Loucy (cell line): ENCODE results near the gene ANGPTL8.

Experiments
- H2AFZ ChIP-seq: fragments of 200-600 bp; sonication (generic); 2 replicates; pipeline ENCODE4 v1.6.0; 2016; ENCODE audit warnings: antibody characterized with exemption, mild to moderate bottlenecking, low read length, moderate library complexity
- H3F3A ChIP-seq: fragments of 200-600 bp; 2 replicates; pipeline ENCODE4 v1.6.0; 2016; ENCODE audit warnings: antibody characterized with exemption, low read depth, mild to moderate bottlenecking
- H3K27me3 ChIP-seq: fragments of 200-600 bp; sonication (generic); 2 replicates; pipeline ENCODE4 v1.6.1; 2014; ENCODE audit warnings: low read length, mild to moderate bottlenecking; ENCODE audit not compliant: insufficient read depth, poor library complexity, severe bottlenecking
- H3K36me3 ChIP-seq: fragments of 200-600 bp; sonication (generic); 2 replicates; pipeline ENCODE4 v1.6.1; 2016; ENCODE audit warnings: low read length; ENCODE audit not compliant: insufficient read depth
- H3K4me1 ChIP-seq: fragments of 200-600 bp; sonication (generic); 2 replicates; pipeline ENCODE4 v1.5.1; 2014; ENCODE audit warnings: low read length, mild to moderate bottlenecking; ENCODE audit not compliant: insufficient read depth, poor library complexity, severe bottlenecking
- H3K4me2 ChIP-seq: fragments of 200-600 bp; sonication (generic); 2 replicates; pipeline ENCODE4 v1.6.0; 2014; ENCODE audit warnings: antibody characterized with exemption, low read length, low read depth, mild to moderate bottlenecking; ENCODE audit not compliant: poor library complexity, severe bottlenecking
- H3K4me3 ChIP-seq: fragments of 200-600 bp; sonication (generic); 2 replicates; pipeline ENCODE4 v1.5.1; 2014; ENCODE audit warnings: low read length, mild to moderate bottlenecking, mixed read lengths; ENCODE audit not compliant: poor library complexity, severe bottlenecking
- H3K79me2 ChIP-seq: fragments of 200-600 bp; sonication (generic); 2 replicates; pipeline ENCODE4 v1.6.1; 2014; ENCODE audit warnings: low read length; ENCODE audit not compliant: insufficient read depth
- H3K9ac ChIP-seq: fragments of 200-600 bp; sonication (generic); 2 replicates; pipeline ENCODE4 v1.6.0; 2014; ENCODE audit warnings: mild to moderate bottlenecking, low read depth, low read length, moderate library complexity; ENCODE audit not compliant: poor library complexity, severe bottlenecking
- H3K9me2 ChIP-seq: fragments of 200-600 bp; sonication (generic); replicated peaks from 2 replicates; pipeline ENCODE4 v1.6.1; 2016; ENCODE audit warnings: low read depth, low read length, mixed read lengths
- H3K9me3 ChIP-seq: fragments of 200-600 bp; sonication (generic); 2 replicates; pipeline ENCODE4 v1.6.1; 2014; ENCODE audit warnings: mild to moderate bottlenecking, antibody characterized with exemption, low read length, low read depth; ENCODE audit not compliant: insufficient read depth
- H4K20me1 ChIP-seq: fragments of 200-600 bp; sonication (generic); 2 replicates; pipeline ENCODE4 v1.6.0; 2014; ENCODE audit warnings: antibody characterized with exemption, low read length, mild to moderate bottlenecking; ENCODE audit not compliant: insufficient read depth, poor library complexity, severe bottlenecking
- EZH2phosphoT487 ChIP-seq: fragments of 200-600 bp; IDR thresholded peaks from 2 replicates; pipeline ENCODE4 v1.6.1; 2018; ENCODE audit warnings: antibody characterized with exemption, mild to moderate bottlenecking, moderate library complexity, borderline replicate concordance
- TF ChIP-seq, protein P1 (sequence below): fragments of 200-600 bp; sonication (generic); conservative IDR thresholded peaks from 2 replicates; pipeline ENCODE4 v1.5.1; 2014; ENCODE audit warnings: mild to moderate bottlenecking, antibody characterized with exemption, low read length

The ANGPTL8 gene

DNA sequence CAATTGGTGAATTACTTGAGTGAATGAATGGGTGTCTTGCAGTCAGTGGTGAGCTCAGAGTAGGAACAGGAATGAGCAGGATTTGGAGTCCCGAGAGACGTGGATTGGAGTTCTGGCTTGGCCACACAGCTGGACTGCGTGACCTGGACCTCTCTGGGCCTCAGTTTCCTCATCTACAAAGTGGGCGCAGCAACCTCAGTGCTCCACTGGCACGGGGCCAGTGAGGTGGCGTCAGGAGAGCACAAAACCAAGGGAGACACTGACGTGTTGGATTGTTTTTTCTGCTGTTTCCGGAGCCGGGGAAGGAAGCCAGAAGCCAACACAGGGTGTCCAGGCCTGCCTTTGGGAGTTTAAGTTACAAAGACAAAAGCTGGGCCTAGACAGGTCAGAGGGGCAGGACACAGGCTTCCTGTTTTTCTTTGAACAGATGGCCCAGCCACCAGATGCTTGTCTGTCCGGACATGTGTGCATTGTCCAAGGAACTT, 29.4 kb downstream of the ANGPTL8 start:
- H3K79me2 ChIP-seq = no peaks in the 10 kb centered on the region
- TF ChIP-seq, protein P1, sequence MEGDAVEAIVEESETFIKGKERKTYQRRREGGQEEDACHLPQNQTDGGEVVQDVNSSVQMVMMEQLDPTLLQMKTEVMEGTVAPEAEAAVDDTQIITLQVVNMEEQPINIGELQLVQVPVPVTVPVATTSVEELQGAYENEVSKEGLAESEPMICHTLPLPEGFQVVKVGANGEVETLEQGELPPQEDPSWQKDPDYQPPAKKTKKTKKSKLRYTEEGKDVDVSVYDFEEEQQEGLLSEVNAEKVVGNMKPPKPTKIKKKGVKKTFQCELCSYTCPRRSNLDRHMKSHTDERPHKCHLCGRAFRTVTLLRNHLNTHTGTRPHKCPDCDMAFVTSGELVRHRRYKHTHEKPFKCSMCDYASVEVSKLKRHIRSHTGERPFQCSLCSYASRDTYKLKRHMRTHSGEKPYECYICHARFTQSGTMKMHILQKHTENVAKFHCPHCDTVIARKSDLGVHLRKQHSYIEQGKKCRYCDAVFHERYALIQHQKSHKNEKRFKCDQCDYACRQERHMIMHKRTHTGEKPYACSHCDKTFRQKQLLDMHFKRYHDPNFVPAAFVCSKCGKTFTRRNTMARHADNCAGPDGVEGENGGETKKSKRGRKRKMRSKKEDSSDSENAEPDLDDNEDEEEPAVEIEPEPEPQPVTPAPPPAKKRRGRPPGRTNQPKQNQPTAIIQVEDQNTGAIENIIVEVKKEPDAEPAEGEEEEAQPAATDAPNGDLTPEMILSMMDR = no peak
- TF ChIP-seq EZH2phosphoT487 = no peak
- no peak overlapping the region for H3K9ac ChIP-seq
- H3K4me1 ChIP-seq = no peaks in the 10 kb centered on the region
- no peaks in the 10 kb centered on the region for H3F3A ChIP-seq
- H3K36me3 ChIP-seq = no peaks in the 10 kb centered on the region
- H3K9me3 ChIP-seq = no peaks in the 10 kb centered on the region
- H2AFZ ChIP-seq = no peak overlapping the region
- H3K9me2 ChIP-seq = no peaks in the 10 kb centered on the region
- no peaks in the 10 kb centered on the region for H3K27me3 ChIP-seq
- no peaks in the 10 kb centered on the region for H4K20me1 ChIP-seq
- H3K4me3 ChIP-seq = no peak overlapping the region
- H3K4me2 ChIP-seq = no peak overlapping the region

DNA sequence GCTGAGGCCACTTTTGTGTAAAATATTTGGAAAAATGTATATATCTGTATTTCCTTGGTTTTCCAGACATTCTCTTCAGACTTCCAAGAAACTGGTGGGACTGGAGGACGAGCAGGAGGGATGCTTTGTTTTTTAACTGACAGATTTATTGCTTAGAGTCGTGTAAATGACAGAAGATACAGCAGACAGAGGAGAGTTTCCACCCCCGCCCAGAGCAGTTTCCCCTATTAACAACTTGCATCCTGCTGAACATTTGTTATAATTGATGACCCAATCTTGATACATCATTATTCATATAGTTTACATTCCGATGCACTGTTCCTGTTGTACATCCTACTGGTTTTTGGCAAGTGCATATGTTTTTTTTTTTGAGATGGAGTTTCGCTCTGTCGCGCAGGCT, 30.0 kb downstream of the ANGPTL8 start:
- H3F3A ChIP-seq = no peaks in the 10 kb centered on the region
- no peaks in the 10 kb centered on the region for H3K9me2 ChIP-seq
- H3K9ac ChIP-seq = no peak overlapping the region
- no peaks in the 10 kb centered on the region for H3K4me1 ChIP-seq
- H4K20me1 ChIP-seq = no peaks in the 10 kb centered on the region
- H3K79me2 ChIP-seq = no peaks in the 10 kb centered on the region
- H3K4me2 ChIP-seq = no peak overlapping the region
- no peaks in the 10 kb centered on the region for H3K36me3 ChIP-seq
- H3K4me3 ChIP-seq = no peak overlapping the region
- no peaks in the 10 kb centered on the region for H3K9me3 ChIP-seq
- TF ChIP-seq, protein P1 = no peak
- TF ChIP-seq EZH2phosphoT487 = no peak
- H2AFZ ChIP-seq = no peak overlapping the region
- H3K27me3 ChIP-seq = no peaks in the 10 kb centered on the region

DNA sequence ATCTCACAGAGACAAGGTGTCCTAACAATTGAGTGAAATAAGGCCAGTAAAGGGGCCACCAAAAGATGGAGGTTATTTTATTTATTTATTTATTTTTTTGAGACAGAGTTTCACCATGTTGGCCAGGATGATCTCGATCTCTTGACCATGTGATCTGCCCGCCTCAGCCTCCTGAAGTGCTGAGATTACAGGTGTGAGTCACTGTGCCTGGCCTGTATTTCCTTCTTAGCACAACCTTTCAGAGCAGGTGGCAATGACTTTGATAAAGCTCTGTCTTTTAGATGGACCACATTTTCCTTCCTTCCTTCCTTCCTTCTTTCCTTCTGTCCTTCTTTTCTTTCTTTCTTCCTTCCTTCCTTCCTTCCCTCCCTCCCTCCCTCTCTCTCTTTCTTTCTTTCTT, 33.9 kb downstream of the ANGPTL8 start:
- H3K4me3 ChIP-seq = no peak overlapping the region
- H3K36me3 ChIP-seq = no peaks in the 10 kb centered on the region
- H3F3A ChIP-seq = no peaks in the 10 kb centered on the region
- H3K9me2 ChIP-seq = no peaks in the 10 kb centered on the region
- no peaks in the 10 kb centered on the region for H3K79me2 ChIP-seq
- no peak overlapping the region for H2AFZ ChIP-seq
- no peak overlapping the region for H3K9ac ChIP-seq
- no peaks in the 10 kb centered on the region for H3K9me3 ChIP-seq
- H3K4me1 ChIP-seq = no peaks in the 10 kb centered on the region
- no peak for TF ChIP-seq EZH2phosphoT487
- TF ChIP-seq, protein P1 = no peak
- H3K27me3 ChIP-seq = no peaks in the 10 kb centered on the region
- no peak overlapping the region for H3K4me2 ChIP-seq
- H4K20me1 ChIP-seq = no peaks in the 10 kb centered on the region
